CD14-positive monocyte (primary cell): Measurements from ENCODE around the gene ZNF334. TPM values are rescaled to one million over a fixed set of nuclear protein-coding genes. Genes with fewer than 3 reads are reported as not detected.

Experiments
- DNase-seq, 3 donors: peaks; one replicate each; pipeline ENCODE4 v3.0.0-alpha.2; 2011 to 2022
- H2AFZ ChIP-seq: 2 replicates; pipeline ENCODE4 v1.6.0; 2012; ENCODE audit warnings: mild to moderate bottlenecking, low read depth, low read length, inconsistent platforms; ENCODE audit not compliant: insufficient read depth, poor library complexity, severe bottlenecking
- H3K27ac ChIP-seq, 2 donors: 1 replicate in 1 of 2; 2 replicates in 1 of 2; pipeline ENCODE4 v1.5.1; 2012 to 2013; ENCODE audit warnings: low read length in 2 of 2, control low read depth in 1 of 2, inconsistent platforms in 1 of 2, low read depth in 1 of 2, mild to moderate bottlenecking in 1 of 2
- H3K27me3 ChIP-seq, 2 donors: one replicate each; pipeline versions ENCODE4 v1.6.0 to v1.6.1; 2011 to 2013; ENCODE audit warnings: low read length in 2 of 2; ENCODE audit not compliant: control insufficient read depth in 2 of 2, insufficient read depth in 2 of 2
- H3K36me3 ChIP-seq, 2 donors: replicated peaks in 1 of 2; 1 replicate in 1 of 2; 2 replicates in 1 of 2; pipeline versions ENCODE4 v1.5.1 to v1.6.1; 2012 to 2013; ENCODE audit warnings: low read length in 2 of 2, control low read depth in 1 of 2, inconsistent platforms in 1 of 2, mild to moderate bottlenecking in 1 of 2; ENCODE audit not compliant: insufficient read depth in 2 of 2, control insufficient read depth in 1 of 2
- H3K4me1 ChIP-seq, 2 donors: 1 replicate in 1 of 2; 2 replicates in 1 of 2; pipeline versions ENCODE4 v1.5.1 to v1.6.1; 2012 to 2013; ENCODE audit warnings: low read length in 2 of 2, control low read depth in 1 of 2, inconsistent platforms in 1 of 2, mild to moderate bottlenecking in 1 of 2, moderate library complexity in 1 of 2; ENCODE audit not compliant: insufficient read depth in 2 of 2, control insufficient read depth in 1 of 2
- H3K4me2 ChIP-seq: replicated peaks from 2 replicates; pipeline ENCODE3; 2012; ENCODE audit warnings: low read length, moderate library complexity, mild to moderate bottlenecking; ENCODE audit not compliant: poor library complexity, severe bottlenecking; ENCODE audit errors: extremely low read depth
- H3K4me3 ChIP-seq, 3 experiments: fragments of 200-600 bp in 1 of 3; sonication (generic) in 1 of 3; replicated peaks in 1 of 3; 1 replicate in 2 of 3; 2 replicates in 1 of 3; pipeline ENCODE4 v1.5.1; 2011 to 2013; ENCODE audit warnings: low read length in 3 of 3, mild to moderate bottlenecking in 3 of 3, control low read depth in 2 of 3, low read depth in 2 of 3, inconsistent platforms in 1 of 3, moderate library complexity in 1 of 3
- H3K79me2 ChIP-seq: 2 replicates; pipeline ENCODE4 v1.6.0; 2012; ENCODE audit warnings: mild to moderate bottlenecking, control low read depth, inconsistent platforms, low read length, moderate library complexity; ENCODE audit not compliant: insufficient read depth
- H3K9ac ChIP-seq: 2 replicates; pipeline ENCODE4 v1.6.0; 2017; ENCODE audit warnings: low read length, mild to moderate bottlenecking; ENCODE audit not compliant: insufficient read depth, poor library complexity, severe bottlenecking
- H3K9me3 ChIP-seq, 2 donors: replicated peaks in 1 of 2; 1 replicate in 1 of 2; 2 replicates in 1 of 2; pipeline versions ENCODE4 v1.5.1 to v1.6.1; 2012 to 2013; ENCODE audit warnings: low read length in 2 of 2, control low read depth in 1 of 2; ENCODE audit not compliant: control insufficient read depth in 1 of 2, insufficient read depth in 1 of 2
- H4K20me1 ChIP-seq: 2 replicates; pipeline ENCODE4 v1.6.0; 2012; ENCODE audit warnings: mild to moderate bottlenecking, low read length, control low read depth, moderate library complexity; ENCODE audit not compliant: insufficient read depth
- H3K27ac Mint-ChIP-seq, 7 donors: one replicate each; pipeline ENCODE4 v1.8.0; 2020; ENCODE audit warnings: mild to moderate bottlenecking in 7 of 7, mixed read lengths in 7 of 7, moderate library complexity in 6 of 7, inconsistent platforms in 2 of 7
- H3K27me3 Mint-ChIP-seq, 3 donors: one replicate each; pipeline ENCODE4 v1.8.0; 2021 to 2022; ENCODE audit warnings: low read depth in 3 of 3, mild to moderate bottlenecking in 3 of 3, mixed read lengths in 3 of 3, moderate library complexity in 3 of 3, inconsistent platforms in 1 of 3
- H3K36me3 Mint-ChIP-seq, 2 donors: one replicate each; pipeline ENCODE4 v1.8.0; 2020; ENCODE audit warnings: mixed read lengths in 2 of 2, inconsistent platforms in 1 of 2, mild to moderate bottlenecking in 1 of 2
- H3K4me1 Mint-ChIP-seq: one replicate; pipeline ENCODE4 v1.8.0; 2020; ENCODE audit warnings: mild to moderate bottlenecking, mixed read lengths
- H3K4me3 Mint-ChIP-seq, 2 donors: one replicate each; pipeline ENCODE4 v1.8.0; 2020; ENCODE audit warnings: mild to moderate bottlenecking in 2 of 2, mixed read lengths in 2 of 2, moderate library complexity in 1 of 2
- H3K9me3 Mint-ChIP-seq, 7 donors: one replicate each; pipeline ENCODE4 v1.8.0; 2020 to 2022; ENCODE audit warnings: mixed read lengths in 7 of 7, mild to moderate bottlenecking in 6 of 7, moderate library complexity in 6 of 7, inconsistent platforms in 2 of 7
- CTCF ChIP-seq: fragments of 200-600 bp; IDR thresholded peaks from one replicate; pipeline ENCODE4 v1.8.0; 2022; ENCODE audit warnings: antibody characterized with exemption, mild to moderate bottlenecking
- WGBS: methylation state at CpG from one replicate; pipeline ENCODE4 v1.1.5; 2013; ENCODE audit warnings: missing lambda C conversion rate; ENCODE audit not compliant: insufficient coverage; 5-methylcytosine and 5-hydroxymethylcytosine counted together
- intact Hi-C, 2 donors: fragments of 100-400 bp; cut with micrococcal nuclease; formaldehyde crosslinking; loops; one replicate each; pipeline versions ENCODE4 v1.15.0 to v1.15.1; 2023
- polyA plus RNA-seq, 3 donors: library from polyadenylated mRNA; depleted of rRNA in 1 of 3; unstranded in 2 of 3; stranded (reverse) in 1 of 3; fragments of 300-500 nt in 2 of 3; fragments of >200 nt in 1 of 3; fragmentation: Illumina TruSeq in 2 of 3; gene quantifications; 1 replicate in 2 of 3; 2 replicates in 1 of 3; pipeline ENCODE4 v1.2.3, GENCODE V29; 2012 to 2021

Gene ZNF334
- polyA plus RNA-seq, 3 donors = 0.04 TPM; not detected in 2

GRCh38 chr20:46562009-46562372 is 48.6 kb upstream of the ZNF334 start:
- Mint-ChIP-seq H3K36me3 (no peaks in the 10 kb centered on the region), H3K27ac (no peak overlapping the region), H3K27me3 (peaks cover 3 to 9% (median 6%) of the 10 kb centered on the region in 3 donors), H3K4me3 (no peak overlapping the region), H3K9me3 (no peaks in the 10 kb centered on the region), H3K4me1 (no peaks in the 10 kb centered on the region)
- H3K9me3 ChIP-seq = no peaks in the 10 kb centered on the region
- no peak for DNase-seq
- H4K20me1 ChIP-seq = no peaks in the 10 kb centered on the region
- peak overlapping the region; percentile 77 for H3K4me2 ChIP-seq
- no peaks in the 10 kb centered on the region for H3K36me3 ChIP-seq
- no peaks in the 10 kb centered on the region for H3K79me2 ChIP-seq
- H3K9ac ChIP-seq = no peak overlapping the region
- H3K27me3 ChIP-seq = no peaks in the 10 kb centered on the region
- TF ChIP-seq CTCF = no peak
- WGBS = 34% methylated on average over 5 of the region's 5 CpGs
- H3K4me1 ChIP-seq = peaks cover 3 to 8% of the 10 kb centered on the region in 2 donors
- intact Hi-C loops = loop anchor here (5.0 kb wide), 2 partner anchors 35 to 40 kb away; no protein-coding TSS in a partner anchor
- H2AFZ ChIP-seq = peak overlapping the region; percentile 32
- no peak overlapping the region for H3K27ac ChIP-seq
- peak overlapping the region in 1 of 3 experiments; percentile 64 for H3K4me3 ChIP-seq

GRCh38 chr20:46559685-46560440 is 46.5 kb upstream of the ZNF334 start:
- Histone ChIP-seq H3K27ac (no peak overlapping the region), H3K9ac (no peak overlapping the region), H3K4me1 (peaks cover 3 to 8% of the 10 kb centered on the region in 2 donors), H4K20me1 (no peaks in the 10 kb centered on the region), H3K79me2 (no peaks in the 10 kb centered on the region), H2AFZ (no peak overlapping the region), H3K4me3 (no peak overlapping the region), H3K27me3 (no peaks in the 10 kb centered on the region), H3K4me2 (no peak overlapping the region), H3K9me3 (no peaks in the 10 kb centered on the region), H3K36me3 (no peaks in the 10 kb centered on the region)
- no peaks in the 10 kb centered on the region for H3K4me1 Mint-ChIP-seq
- no peak overlapping the region for H3K4me3 Mint-ChIP-seq
- intact Hi-C loops = loop anchor here (5.0 to 10.0 kb wide), 3 partner anchors 33 to 125 kb away; partner anchors contain the start of gene TP53RK (in 1 of the 2)
- H3K27me3 Mint-ChIP-seq = peaks cover 4 to 6% (median 5%) of the 10 kb centered on the region in 3 donors
- no peak overlapping the region for H3K27ac Mint-ChIP-seq
- WGBS = 76% methylated on average over 6 of the region's 7 CpGs
- no peak for DNase-seq
- no peaks in the 10 kb centered on the region for H3K36me3 Mint-ChIP-seq
- H3K9me3 Mint-ChIP-seq = no peaks in the 10 kb centered on the region
- TF ChIP-seq CTCF = no peak
